Ishikawa (cell line): ENCODE measurements around the gene SON.

ENCODE experiments used
- CEBPB ChIP-seq: IDR thresholded peaks from 2 replicates; pipeline ENCODE4 v1.6.1; 2012
- CREB1 ChIP-seq: IDR thresholded peaks from 2 replicates; pipeline ENCODE4 v1.6.1; 2012; ENCODE audit warnings: low read depth
- EGR1 ChIP-seq: IDR thresholded peaks from 2 replicates; pipeline ENCODE4 v1.6.1; 2012
- EP300 ChIP-seq: IDR thresholded peaks from 2 replicates; pipeline ENCODE4 v1.6.1; 2012; ENCODE audit warnings: borderline replicate concordance
- FOXM1 ChIP-seq: IDR thresholded peaks from 2 replicates; pipeline ENCODE4 v1.6.1; 2012; ENCODE audit warnings: low read depth, borderline replicate concordance
- MAX ChIP-seq: IDR thresholded peaks from 2 replicates; pipeline ENCODE4 v1.6.1; 2012
- NFIC ChIP-seq: IDR thresholded peaks from 2 replicates; pipeline ENCODE4 v1.6.1; 2012
- RAD21 ChIP-seq: IDR thresholded peaks from 2 replicates; pipeline ENCODE4 v1.6.1; 2012; ENCODE audit warnings: low read depth
- REST ChIP-seq: IDR thresholded peaks from 2 replicates; pipeline ENCODE4 v1.6.1; 2012; ENCODE audit warnings: low read depth, mild to moderate bottlenecking
- TAF1 ChIP-seq: IDR thresholded peaks from 2 replicates; pipeline ENCODE4 v1.6.1; 2012; ENCODE audit warnings: low read depth, mild to moderate bottlenecking
- TCF12 ChIP-seq: IDR thresholded peaks from 2 replicates; pipeline ENCODE4 v1.6.1; 2012; ENCODE audit warnings: low read depth
- TEAD4 ChIP-seq: IDR thresholded peaks from 2 replicates; pipeline ENCODE4 v1.6.1; 2012
- USF1 ChIP-seq: IDR thresholded peaks from 2 replicates; pipeline ENCODE4 v1.6.1; 2012
- YY1 ChIP-seq: IDR thresholded peaks from 2 replicates; pipeline ENCODE4 v1.6.1; 2012; ENCODE audit warnings: low read depth
- ZBTB7A ChIP-seq: IDR thresholded peaks from 2 replicates; pipeline ENCODE4 v1.6.1; 2012; ENCODE audit warnings: low read depth

The SON gene

GRCh38 chr21:33562389-33562788, 19.6 kb downstream of the SON start:
- no peak for TF ChIP-seq MAX

- TF ChIP-seq RAD21 (no peak), CREB1 (no peak), REST (no peak), EP300 (no peak)
Observed at GRCh38 chr21:33566514-33566913, 23.7 kb downstream of the SON start.

- TF ChIP-seq CREB1 (no peak), NFIC (no peak), EP300 (no peak), TAF1 (no peak), EGR1 (no peak), TEAD4 (no peak)
Observed at GRCh38 chr21:33567914-33568313, 25.1 kb downstream of the SON start.

GRCh38 chr21:33568448-33568847, 25.6 kb downstream of the SON start:
- no peak for TF ChIP-seq USF1
- no peak for TF ChIP-seq TCF12
- TF ChIP-seq EGR1 = no peak
- TF ChIP-seq FOXM1 = no peak
- no peak for TF ChIP-seq MAX
- TF ChIP-seq REST = no peak
- TF ChIP-seq EP300 = no peak
- TF ChIP-seq RAD21 = no peak
- no peak for TF ChIP-seq CREB1
- no peak for TF ChIP-seq TAF1
- TF ChIP-seq NFIC = no peak

- TF ChIP-seq RAD21 (no peak), FOXM1 (no peak), EP300 (no peak), MAX (no peak), REST (no peak), TAF1 (no peak), NFIC (no peak), USF1 (no peak), TCF12 (no peak), TEAD4 (no peak), CEBPB (no peak)
Observed at GRCh38 chr21:33569991-33570390, 27.2 kb downstream of the SON start.

GRCh38 chr21:33572350-33572749, 29.5 kb downstream of the SON start:
- TF ChIP-seq YY1 (no peak), ZBTB7A (no peak), RAD21 (no peak), MAX (no peak), TCF12 (no peak), EP300 (no peak), TAF1 (no peak), REST (no peak), FOXM1 (no peak)
